Measurements from ENCODE around the gene ARFGAP3. TPM values are rescaled to one million over a fixed set of nuclear protein-coding genes. Genes with fewer than 3 reads are reported as not detected.

The ARFGAP3 gene
- polyA plus RNA-seq, 1 experiment = 79.5 TPM

GRCh38 chr22:42794551-42795510 is 62.2 kb downstream of the ARFGAP3 start:
- CTCF ChIA-PET = interaction anchor here (0.6 to 1.4 kb wide), 3 partner anchors 10 to 26 kb away, joined by 3 to 4 read pairs (median 3); no protein-coding TSS in a partner anchor
- POLR2A ChIA-PET = no interaction called here
- TF ChIP-seq, protein P1, sequence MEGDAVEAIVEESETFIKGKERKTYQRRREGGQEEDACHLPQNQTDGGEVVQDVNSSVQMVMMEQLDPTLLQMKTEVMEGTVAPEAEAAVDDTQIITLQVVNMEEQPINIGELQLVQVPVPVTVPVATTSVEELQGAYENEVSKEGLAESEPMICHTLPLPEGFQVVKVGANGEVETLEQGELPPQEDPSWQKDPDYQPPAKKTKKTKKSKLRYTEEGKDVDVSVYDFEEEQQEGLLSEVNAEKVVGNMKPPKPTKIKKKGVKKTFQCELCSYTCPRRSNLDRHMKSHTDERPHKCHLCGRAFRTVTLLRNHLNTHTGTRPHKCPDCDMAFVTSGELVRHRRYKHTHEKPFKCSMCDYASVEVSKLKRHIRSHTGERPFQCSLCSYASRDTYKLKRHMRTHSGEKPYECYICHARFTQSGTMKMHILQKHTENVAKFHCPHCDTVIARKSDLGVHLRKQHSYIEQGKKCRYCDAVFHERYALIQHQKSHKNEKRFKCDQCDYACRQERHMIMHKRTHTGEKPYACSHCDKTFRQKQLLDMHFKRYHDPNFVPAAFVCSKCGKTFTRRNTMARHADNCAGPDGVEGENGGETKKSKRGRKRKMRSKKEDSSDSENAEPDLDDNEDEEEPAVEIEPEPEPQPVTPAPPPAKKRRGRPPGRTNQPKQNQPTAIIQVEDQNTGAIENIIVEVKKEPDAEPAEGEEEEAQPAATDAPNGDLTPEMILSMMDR (IDR thresholded peaks at IDR 0.05; ENCODE audit: insufficient read depth, low read depth, low read length) = peak; percentile 11; the same call in 1 of the 2 replicates
- peaks cover 21% of the 10 kb centered on the region for H3K36me3 ChIP-seq (ENCODE audit: control insufficient read depth, insufficient read depth, low read length)
- H3K4me3 ChIP-seq (ENCODE audit: low read depth, low read length) = no peak overlapping the region
- no peak for DNase-seq (ENCODE audit: low read depth)
- no peaks in the 10 kb centered on the region for H3K27me3 ChIP-seq (ENCODE audit: control insufficient read depth, insufficient read depth, low read length)

DNA sequence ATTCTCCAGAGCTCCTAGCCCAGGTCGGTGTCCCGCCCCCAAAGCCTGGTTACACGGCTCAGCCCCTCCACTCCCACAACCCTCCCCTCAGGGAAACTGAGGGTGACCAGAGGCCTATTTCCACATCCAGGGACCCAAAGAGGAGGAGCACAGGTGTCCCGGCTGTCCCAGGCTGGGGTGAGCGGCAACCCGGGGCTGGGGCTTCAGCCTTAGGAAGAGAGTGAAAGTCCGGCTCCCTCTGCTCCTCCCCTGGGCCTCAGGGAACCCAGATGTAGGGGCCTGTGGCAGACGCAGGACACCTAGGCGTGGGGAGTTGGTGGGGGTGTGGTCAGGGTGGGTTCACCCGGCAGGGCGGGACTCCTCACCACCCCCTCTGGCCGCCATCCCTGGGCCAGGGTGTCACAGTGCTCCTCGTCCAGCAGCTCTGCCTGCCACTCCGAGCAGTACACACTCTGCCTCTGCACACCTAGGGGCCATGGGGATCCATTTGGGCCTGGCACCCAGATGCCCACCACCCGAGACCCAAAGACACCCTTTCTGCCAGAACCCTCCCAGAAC is 63.1 kb downstream of the ARFGAP3 start:
- TF ChIP-seq, protein P1 (IDR thresholded peaks at IDR 0.05; ENCODE audit: insufficient read depth, low read depth, low read length) = no peak

GRCh38 chr22:42792909-42793847 is 63.9 kb downstream of the ARFGAP3 start:
- Histone ChIP-seq H3K4me3 (ENCODE audit: low read depth, low read length) (no peak overlapping the region), H3K36me3 (ENCODE audit: control insufficient read depth, insufficient read depth, low read length) (peaks cover 10% of the 10 kb centered on the region), H3K27me3 (ENCODE audit: control insufficient read depth, insufficient read depth, low read length) (no peaks in the 10 kb centered on the region)
- no peak for DNase-seq (ENCODE audit: low read depth)
- TF ChIP-seq, protein P1 (IDR thresholded peaks at IDR 0.05; ENCODE audit: insufficient read depth, low read depth, low read length) = no peak
- ChIA-PET CTCF (interaction anchor here (1.0 to 2.3 kb wide), 3 partner anchors 11 to 172 kb away, joined by 3 to 10 read pairs (median 9); no protein-coding TSS in a partner anchor), POLR2A (interaction anchor here (0.6 kb wide), 1 partner anchor 67 kb away, joined by 4 read pairs; no protein-coding TSS in a partner anchor)

More for the DNA sequence above, 63.1 kb downstream of the ARFGAP3 start:
- DNase-seq (ENCODE audit: low read depth) = no peak
- Histone ChIP-seq H3K27me3 (ENCODE audit: control insufficient read depth, insufficient read depth, low read length) (no peaks in the 10 kb centered on the region), H3K4me3 (ENCODE audit: low read depth, low read length) (no peak overlapping the region), H3K36me3 (ENCODE audit: control insufficient read depth, insufficient read depth, low read length) (peaks cover 13% of the 10 kb centered on the region)
- ChIA-PET POLR2A (no interaction called here), CTCF (interaction anchor here (1.3 to 1.4 kb wide), 2 partner anchors 11 to 27 kb away, joined by 3 to 4 read pairs; no protein-coding TSS in a partner anchor)

GRCh38 chr22:42792453-42792908 is 64.6 kb downstream of the ARFGAP3 start:
- no peak for DNase-seq (ENCODE audit: low read depth)
- ChIA-PET CTCF (interaction anchor here (0.7 to 2.3 kb wide), 7 partner anchors 11 to 1046 kb away, joined by 3 to 10 read pairs (median 3); partner anchors contain the start of gene CYB5R3), POLR2A (interaction anchor here (0.6 kb wide), 1 partner anchor 68 kb away, joined by 4 read pairs; no protein-coding TSS in a partner anchor)
- H3K36me3 ChIP-seq (ENCODE audit: control insufficient read depth, insufficient read depth, low read length) = peaks cover 4% of the 10 kb centered on the region
- TF ChIP-seq, protein P1 (IDR thresholded peaks at IDR 0.05; ENCODE audit: insufficient read depth, low read depth, low read length) = no peak
- H3K27me3 ChIP-seq (ENCODE audit: control insufficient read depth, insufficient read depth, low read length) = no peaks in the 10 kb centered on the region
- no peak overlapping the region for H3K4me3 ChIP-seq (ENCODE audit: low read depth, low read length)

All from BJ (cell line).